NCI-H2107 treated with DMSO at 0.1 percent for 48 hours (cell line): Measurements from ENCODE around the gene XPC.

ENCODE experiments used
- DNase-seq: peaks from one replicate; lab custom pipeline; 2025; ENCODE audit not compliant: unreplicated experiment; lab: John Stamatoyannopoulos, UW

The XPC gene

GRCh38 chr3:14148041-14148985 is 30.1 kb downstream of the XPC start:
- DNase-seq = no peak

- no peak for DNase-seq
These were observed 30.8 kb downstream of the XPC start for GRCh38 chr3:14147617-14148016.

GRCh38 chr3:14147066-14147435 is 31.4 kb downstream of the XPC start:
- DNase-seq = no peak

GRCh38 chr3:14146381-14147065 is 31.9 kb downstream of the XPC start:
- no peak for DNase-seq

GRCh38 chr3:14145670-14146380 is 32.6 kb downstream of the XPC start:
- no peak for DNase-seq

GRCh38 chr3:14145236-14145635 is 33.2 kb downstream of the XPC start:
- DNase-seq = peak; percentile 3

GRCh38 chr3:14144423-14145075 is 33.9 kb downstream of the XPC start:
- DNase-seq = peak; percentile 86

- peak; percentile 1 for DNase-seq
These were observed 34.9 kb downstream of the XPC start for GRCh38 chr3:14143271-14144225.

- DNase-seq = peak; percentile 9
These were observed 35.7 kb downstream of the XPC start for GRCh38 chr3:14142567-14143270.

GRCh38 chr3:14141602-14142341 is 36.6 kb downstream of the XPC start:
- no peak for DNase-seq

- peak; percentile 1 for DNase-seq
These were observed 37.3 kb downstream of the XPC start for GRCh38 chr3:14141144-14141543.

- DNase-seq = no peak
These were observed 37.7 kb downstream of the XPC start for GRCh38 chr3:14140668-14141067.

- DNase-seq = no peak
These were observed 38.6 kb downstream of the XPC start for GRCh38 chr3:14139771-14140170.

- no peak for DNase-seq
These were observed 39.3 kb downstream of the XPC start for GRCh38 chr3:14138878-14139655.

GRCh38 chr3:14138109-14138877 is 40.1 kb downstream of the XPC start:
- DNase-seq = no peak

GRCh38 chr3:14137445-14137844 is 41.0 kb downstream of the XPC start:
- no peak for DNase-seq

- no peak for DNase-seq
These were observed 41.4 kb downstream of the XPC start for GRCh38 chr3:14137004-14137403.
